C4-2B (cell line): Measurements from ENCODE around the gene SPDEF.

Experiments used
- ZFX ChIP-seq: fragments of 450-650 bp; IDR thresholded peaks from 2 replicates; pipeline ENCODE4 v1.6.1; 2017
- TF ChIP-seq, protein P1 (sequence below): fragments of 450-650 bp; conservative IDR thresholded peaks from 2 replicates; pipeline ENCODE4 v1.5.1; 2017; ENCODE audit warnings: mild to moderate bottlenecking

DNA sequence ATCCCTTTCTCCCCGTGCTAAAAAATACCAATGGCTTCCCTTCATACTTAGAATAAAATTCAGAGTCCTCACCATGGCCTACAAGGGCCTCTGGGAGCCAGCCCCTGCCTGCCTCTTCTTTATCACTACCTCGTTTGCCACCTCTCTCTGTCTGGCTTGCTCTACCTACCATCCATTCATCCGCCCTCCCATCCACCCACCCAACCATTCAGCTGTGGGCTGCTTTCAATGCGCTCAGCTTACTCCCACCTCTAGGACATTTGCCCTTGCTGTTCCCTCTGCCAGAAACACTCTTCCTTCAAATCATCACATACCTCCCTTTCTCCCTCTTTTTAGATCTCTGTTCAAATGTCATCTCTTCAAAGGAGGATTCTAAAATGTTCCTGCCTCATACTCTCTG, 45.8 kb downstream of the SPDEF start:
- TF ChIP-seq, protein P1, sequence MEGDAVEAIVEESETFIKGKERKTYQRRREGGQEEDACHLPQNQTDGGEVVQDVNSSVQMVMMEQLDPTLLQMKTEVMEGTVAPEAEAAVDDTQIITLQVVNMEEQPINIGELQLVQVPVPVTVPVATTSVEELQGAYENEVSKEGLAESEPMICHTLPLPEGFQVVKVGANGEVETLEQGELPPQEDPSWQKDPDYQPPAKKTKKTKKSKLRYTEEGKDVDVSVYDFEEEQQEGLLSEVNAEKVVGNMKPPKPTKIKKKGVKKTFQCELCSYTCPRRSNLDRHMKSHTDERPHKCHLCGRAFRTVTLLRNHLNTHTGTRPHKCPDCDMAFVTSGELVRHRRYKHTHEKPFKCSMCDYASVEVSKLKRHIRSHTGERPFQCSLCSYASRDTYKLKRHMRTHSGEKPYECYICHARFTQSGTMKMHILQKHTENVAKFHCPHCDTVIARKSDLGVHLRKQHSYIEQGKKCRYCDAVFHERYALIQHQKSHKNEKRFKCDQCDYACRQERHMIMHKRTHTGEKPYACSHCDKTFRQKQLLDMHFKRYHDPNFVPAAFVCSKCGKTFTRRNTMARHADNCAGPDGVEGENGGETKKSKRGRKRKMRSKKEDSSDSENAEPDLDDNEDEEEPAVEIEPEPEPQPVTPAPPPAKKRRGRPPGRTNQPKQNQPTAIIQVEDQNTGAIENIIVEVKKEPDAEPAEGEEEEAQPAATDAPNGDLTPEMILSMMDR, result no peak
- TF ChIP-seq ZFX, result no peak
